HEK293 (cell line): ENCODE data around the gene HLA-DOB.
A peak's percentile ranks its signal among the peaks of the same experiment; 100 is the strongest.

Experiments
- IKZF3 ChIP-seq: fragments of 450-650 bp; IDR thresholded peaks from 2 replicates; pipeline ENCODE4 v1.5.0; 2018; ENCODE audit warnings: missing biosample characterization, mild to moderate bottlenecking, missing genetic modification characterization, moderate library complexity
- SCRT2 ChIP-seq: fragments of 450-650 bp; formaldehyde crosslinking; IDR thresholded peaks from 2 replicates; pipeline ENCODE4 v1.5.1; 2016; ENCODE audit warnings: missing biosample characterization, missing genetic modification characterization
- WT1 ChIP-seq: fragments of 450-650 bp; formaldehyde crosslinking; IDR thresholded peaks from 2 replicates; pipeline ENCODE4 v1.5.1; 2016; ENCODE audit warnings: missing biosample characterization, missing genetic modification characterization
- ZEB2 ChIP-seq: fragments of 450-650 bp; formaldehyde crosslinking; IDR thresholded peaks from 2 replicates; pipeline ENCODE4 v1.5.1; 2016; ENCODE audit warnings: missing biosample characterization, missing genetic modification characterization
- ZNF114 ChIP-seq: fragments of 450-650 bp; formaldehyde crosslinking; IDR thresholded peaks from 2 replicates; pipeline ENCODE4 v1.5.0; 2017; ENCODE audit warnings: missing biosample characterization, missing genetic modification characterization
- ZNF140 ChIP-seq: fragments of 450-650 bp; formaldehyde crosslinking; IDR thresholded peaks from 2 replicates; pipeline ENCODE4 v1.5.1; 2016; ENCODE audit warnings: missing biosample characterization, missing genetic modification characterization
- ZNF157 ChIP-seq: fragments of 450-650 bp; formaldehyde crosslinking; IDR thresholded peaks from 2 replicates; pipeline ENCODE4 v1.5.1; 2016; ENCODE audit warnings: missing biosample characterization, missing genetic modification characterization
- ZNF169 ChIP-seq: fragments of 450-650 bp; formaldehyde crosslinking; IDR thresholded peaks from 2 replicates; pipeline ENCODE4 v1.5.1; 2016; ENCODE audit warnings: missing biosample characterization, missing genetic modification characterization
- ZNF202 ChIP-seq: fragments of 450-650 bp; formaldehyde crosslinking; IDR thresholded peaks from 2 replicates; pipeline ENCODE4 v1.5.1; 2016; ENCODE audit warnings: missing biosample characterization, missing genetic modification characterization, borderline replicate concordance
- ZNF239 ChIP-seq: fragments of 450-650 bp; formaldehyde crosslinking; IDR thresholded peaks from 2 replicates; pipeline ENCODE4 v1.5.1; 2016; ENCODE audit warnings: missing biosample characterization, missing genetic modification characterization
- ZNF274 ChIP-seq, 2 experiments: fragments of 200-500 bp in 1 of 2; fragments of 450-650 bp in 1 of 2; sonication (Bioruptor generic) in 1 of 2; formaldehyde crosslinking in 1 of 2; IDR thresholded peaks; 2 replicates each; pipeline versions ENCODE4 v1.5.1 to v1.6.1; 2014 to 2016; ENCODE audit warnings: borderline replicate concordance in 1 of 2, inconsistent platforms in 1 of 2, low read length in 1 of 2, missing biosample characterization in 1 of 2, missing genetic modification characterization in 1 of 2
- ZNF366 ChIP-seq: fragments of 450-650 bp; formaldehyde crosslinking; conservative IDR thresholded peaks from 2 replicates; pipeline ENCODE4 v1.5.1; 2016; ENCODE audit warnings: missing biosample characterization, missing genetic modification characterization
- ZNF473 ChIP-seq: fragments of 450-650 bp; formaldehyde crosslinking; IDR thresholded peaks from 2 replicates; pipeline ENCODE4 v1.5.1; 2017; ENCODE audit warnings: missing biosample characterization, missing genetic modification characterization
- ZNF48 ChIP-seq: fragments of 450-650 bp; formaldehyde crosslinking; IDR thresholded peaks from 2 replicates; pipeline ENCODE4 v1.5.1; 2016; ENCODE audit warnings: missing biosample characterization, missing genetic modification characterization
- ZNF521 ChIP-seq: fragments of 450-650 bp; formaldehyde crosslinking; IDR thresholded peaks from 2 replicates; pipeline ENCODE4 v1.5.1; 2017; ENCODE audit warnings: missing biosample characterization, mild to moderate bottlenecking, missing genetic modification characterization
- ZNF571 ChIP-seq: fragments of 450-650 bp; formaldehyde crosslinking; IDR thresholded peaks from 2 replicates; pipeline ENCODE4 v1.5.0; 2017; ENCODE audit warnings: missing biosample characterization, missing genetic modification characterization
- ZNF623 ChIP-seq: fragments of 450-650 bp; formaldehyde crosslinking; IDR thresholded peaks from 2 replicates; pipeline ENCODE4 v1.5.1; 2016; ENCODE audit warnings: missing biosample characterization, missing genetic modification characterization
- ZNF654 ChIP-seq: fragments of 450-650 bp; formaldehyde crosslinking; IDR thresholded peaks from 2 replicates; pipeline ENCODE4 v1.5.1; 2016; ENCODE audit warnings: low read depth, missing biosample characterization, missing genetic modification characterization
- ZNF660 ChIP-seq: fragments of 450-650 bp; IDR thresholded peaks from 2 replicates; pipeline ENCODE4 v1.5.1; 2018; ENCODE audit warnings: missing biosample characterization, mild to moderate bottlenecking, missing genetic modification characterization
- TF ChIP-seq, protein P1 (sequence below): fragments of 450-650 bp; formaldehyde crosslinking; optimal IDR thresholded peaks from 2 replicates; pipeline ENCODE3; 2016; ENCODE audit warnings: missing biosample characterization, mild to moderate bottlenecking, missing genetic modification characterization
- TF ChIP-seq, protein P2 (sequence below): fragments of 450-650 bp; formaldehyde crosslinking; IDR thresholded peaks from 2 replicates; pipeline ENCODE4 v1.5.1; 2016; ENCODE audit warnings: missing biosample characterization, missing genetic modification characterization
- TF ChIP-seq, protein P3 (sequence below): fragments of 450-650 bp; formaldehyde crosslinking; IDR thresholded peaks from 2 replicates; pipeline ENCODE4 v1.5.1; 2017; ENCODE audit warnings: missing biosample characterization, missing genetic modification characterization
- TF ChIP-seq, protein P4 (sequence below): fragments of 450-650 bp; formaldehyde crosslinking; IDR thresholded peaks from 2 replicates; pipeline ENCODE4 v1.5.1; 2017; ENCODE audit warnings: missing biosample characterization, missing genetic modification characterization
- TF ChIP-seq, protein P5 (sequence below): fragments of 450-650 bp; formaldehyde crosslinking; IDR thresholded peaks from 2 replicates; pipeline ENCODE4 v1.5.1; 2016; ENCODE audit warnings: missing biosample characterization, missing genetic modification characterization
- TF ChIP-seq, protein P6 (sequence below): fragments of 450-650 bp; formaldehyde crosslinking; IDR thresholded peaks from 2 replicates; pipeline ENCODE4 v1.5.1; 2016; ENCODE audit warnings: missing biosample characterization, missing genetic modification characterization
- TF ChIP-seq, protein P7 (sequence below): fragments of 450-650 bp; formaldehyde crosslinking; IDR thresholded peaks from 2 replicates; pipeline ENCODE4 v1.5.1; 2016; ENCODE audit warnings: missing biosample characterization, missing genetic modification characterization
- TF ChIP-seq, protein P8 (sequence below): fragments of 450-650 bp; formaldehyde crosslinking; IDR thresholded peaks from 2 replicates; pipeline ENCODE4 v1.5.1; 2016; ENCODE audit warnings: missing biosample characterization, missing genetic modification characterization

The HLA-DOB gene

DNA sequence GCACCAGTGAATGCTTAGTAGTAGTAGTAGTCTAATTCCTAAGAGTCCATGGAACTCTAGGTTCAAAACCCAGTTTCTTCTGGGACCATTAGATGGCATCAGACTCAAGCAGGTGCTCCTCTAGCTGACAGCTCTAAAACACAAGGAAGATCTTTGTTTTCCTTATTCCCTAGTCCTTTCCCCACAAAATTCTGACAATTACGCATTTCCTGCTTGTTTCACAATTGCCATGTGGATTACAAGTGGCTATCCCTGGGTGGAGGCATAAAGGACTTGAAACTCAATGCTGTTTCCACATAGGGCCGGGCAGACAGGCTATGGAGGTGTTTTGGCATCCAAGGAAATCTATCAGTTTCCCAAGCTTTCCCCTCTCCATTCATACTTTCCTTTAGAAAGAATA lies 9.2 kb upstream of the HLA-DOB start (continued):
- TF ChIP-seq, protein P1, sequence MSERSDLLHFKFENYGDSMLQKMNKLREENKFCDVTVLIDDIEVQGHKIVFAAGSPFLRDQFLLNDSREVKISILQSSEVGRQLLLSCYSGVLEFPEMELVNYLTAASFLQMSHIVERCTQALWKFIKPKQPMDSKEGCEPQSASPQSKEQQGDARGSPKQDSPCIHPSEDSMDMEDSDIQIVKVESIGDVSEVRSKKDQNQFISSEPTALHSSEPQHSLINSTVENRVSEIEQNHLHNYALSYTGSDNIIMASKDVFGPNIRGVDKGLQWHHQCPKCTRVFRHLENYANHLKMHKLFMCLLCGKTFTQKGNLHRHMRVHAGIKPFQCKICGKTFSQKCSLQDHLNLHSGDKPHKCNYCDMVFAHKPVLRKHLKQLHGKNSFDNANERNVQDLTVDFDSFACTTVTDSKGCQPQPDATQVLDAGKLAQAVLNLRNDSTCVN (tag by site-specific recombination): no peak
- TF ChIP-seq ZNF521 (tag by site-specific recombination) (no peak), ZNF202 (no peak), ZNF366 (tag by site-specific recombination) (no peak), ZNF654 (tag by site-specific recombination) (peak; percentile 73), ZNF48 (tag by site-specific recombination) (no peak), ZNF660 (no peak), WT1 (tag by site-specific recombination) (no peak), ZNF114 (tag by site-specific recombination) (no peak), ZNF157 (tag by site-specific recombination) (no peak), ZNF239 (tag by site-specific recombination) (no peak), ZNF169 (tag by site-specific recombination) (no peak), ZNF571 (tag by site-specific recombination) (no peak), ZNF623 (tag by site-specific recombination) (no peak), SCRT2 (tag by site-specific recombination) (no peak), IKZF3 (peak; percentile 14; the same call in 1 of the 2 replicates), ZEB2 (no peak), ZNF473 (no peak), ZNF140 (tag by site-specific recombination) (no peak), ZNF274 (IDR thresholded peaks at IDR 0.05; ENCODE audit: low read length) (no peak), ZNF274 (tag by site-specific recombination; IDR thresholded peaks at IDR 0.05; ENCODE audit: borderline replicate concordance) (no peak)
- TF ChIP-seq, protein P2, sequence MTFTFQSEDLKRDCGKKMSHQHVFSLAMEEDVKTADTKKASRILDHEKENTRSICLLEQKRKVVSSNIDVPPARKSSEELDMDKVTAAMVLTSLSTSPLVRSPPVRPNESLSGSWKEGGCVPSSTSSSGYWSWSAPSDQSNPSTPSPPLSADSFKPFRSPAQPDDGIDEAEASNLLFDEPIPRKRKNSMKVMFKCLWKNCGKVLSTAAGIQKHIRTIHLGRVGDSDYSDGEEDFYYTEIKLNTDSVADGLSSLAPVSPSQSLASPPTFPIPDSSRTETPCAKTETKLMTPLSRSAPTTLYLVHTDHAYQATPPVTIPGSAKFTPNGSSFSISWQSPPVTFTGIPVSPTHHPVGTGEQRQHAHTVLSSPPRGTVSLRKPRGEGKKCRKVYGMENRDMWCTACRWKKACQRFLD (tag by site-specific recombination): no peak
- TF ChIP-seq, protein P3, sequence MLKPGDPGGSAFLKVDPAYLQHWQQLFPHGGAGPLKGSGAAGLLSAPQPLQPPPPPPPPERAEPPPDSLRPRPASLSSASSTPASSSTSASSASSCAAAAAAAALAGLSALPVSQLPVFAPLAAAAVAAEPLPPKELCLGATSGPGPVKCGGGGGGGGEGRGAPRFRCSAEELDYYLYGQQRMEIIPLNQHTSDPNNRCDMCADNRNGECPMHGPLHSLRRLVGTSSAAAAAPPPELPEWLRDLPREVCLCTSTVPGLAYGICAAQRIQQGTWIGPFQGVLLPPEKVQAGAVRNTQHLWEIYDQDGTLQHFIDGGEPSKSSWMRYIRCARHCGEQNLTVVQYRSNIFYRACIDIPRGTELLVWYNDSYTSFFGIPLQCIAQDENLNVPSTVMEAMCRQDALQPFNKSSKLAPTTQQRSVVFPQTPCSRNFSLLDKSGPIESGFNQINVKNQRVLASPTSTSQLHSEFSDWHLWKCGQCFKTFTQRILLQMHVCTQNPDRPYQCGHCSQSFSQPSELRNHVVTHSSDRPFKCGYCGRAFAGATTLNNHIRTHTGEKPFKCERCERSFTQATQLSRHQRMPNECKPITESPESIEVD (tag by site-specific recombination): no peak
- TF ChIP-seq, protein P4, sequence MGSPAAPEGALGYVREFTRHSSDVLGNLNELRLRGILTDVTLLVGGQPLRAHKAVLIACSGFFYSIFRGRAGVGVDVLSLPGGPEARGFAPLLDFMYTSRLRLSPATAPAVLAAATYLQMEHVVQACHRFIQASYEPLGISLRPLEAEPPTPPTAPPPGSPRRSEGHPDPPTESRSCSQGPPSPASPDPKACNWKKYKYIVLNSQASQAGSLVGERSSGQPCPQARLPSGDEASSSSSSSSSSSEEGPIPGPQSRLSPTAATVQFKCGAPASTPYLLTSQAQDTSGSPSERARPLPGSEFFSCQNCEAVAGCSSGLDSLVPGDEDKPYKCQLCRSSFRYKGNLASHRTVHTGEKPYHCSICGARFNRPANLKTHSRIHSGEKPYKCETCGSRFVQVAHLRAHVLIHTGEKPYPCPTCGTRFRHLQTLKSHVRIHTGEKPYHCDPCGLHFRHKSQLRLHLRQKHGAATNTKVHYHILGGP (tag by site-specific recombination): no peak
- TF ChIP-seq, protein P5, sequence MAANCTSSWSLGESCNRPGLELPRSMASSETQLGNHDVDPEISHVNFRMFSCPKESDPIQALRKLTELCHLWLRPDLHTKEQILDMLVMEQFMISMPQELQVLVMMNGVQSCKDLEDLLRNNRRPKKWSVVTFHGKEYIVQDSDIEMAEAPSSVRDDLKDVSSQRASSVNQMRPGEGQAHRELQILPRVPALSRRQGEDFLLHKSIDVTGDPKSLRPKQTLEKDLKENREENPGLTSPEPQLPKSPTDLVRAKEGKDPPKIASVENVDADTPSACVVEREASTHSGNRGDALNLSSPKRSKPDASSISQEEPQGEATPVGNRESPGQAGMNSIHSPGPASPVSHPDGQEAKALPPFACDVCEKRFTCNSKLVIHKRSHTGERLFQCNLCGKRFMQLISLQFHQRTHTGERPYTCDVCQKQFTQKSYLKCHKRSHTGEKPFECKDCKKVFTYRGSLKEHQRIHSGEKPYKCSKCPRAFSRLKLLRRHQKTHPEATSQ (tag by site-specific recombination): no peak
- TF ChIP-seq, protein P6, sequence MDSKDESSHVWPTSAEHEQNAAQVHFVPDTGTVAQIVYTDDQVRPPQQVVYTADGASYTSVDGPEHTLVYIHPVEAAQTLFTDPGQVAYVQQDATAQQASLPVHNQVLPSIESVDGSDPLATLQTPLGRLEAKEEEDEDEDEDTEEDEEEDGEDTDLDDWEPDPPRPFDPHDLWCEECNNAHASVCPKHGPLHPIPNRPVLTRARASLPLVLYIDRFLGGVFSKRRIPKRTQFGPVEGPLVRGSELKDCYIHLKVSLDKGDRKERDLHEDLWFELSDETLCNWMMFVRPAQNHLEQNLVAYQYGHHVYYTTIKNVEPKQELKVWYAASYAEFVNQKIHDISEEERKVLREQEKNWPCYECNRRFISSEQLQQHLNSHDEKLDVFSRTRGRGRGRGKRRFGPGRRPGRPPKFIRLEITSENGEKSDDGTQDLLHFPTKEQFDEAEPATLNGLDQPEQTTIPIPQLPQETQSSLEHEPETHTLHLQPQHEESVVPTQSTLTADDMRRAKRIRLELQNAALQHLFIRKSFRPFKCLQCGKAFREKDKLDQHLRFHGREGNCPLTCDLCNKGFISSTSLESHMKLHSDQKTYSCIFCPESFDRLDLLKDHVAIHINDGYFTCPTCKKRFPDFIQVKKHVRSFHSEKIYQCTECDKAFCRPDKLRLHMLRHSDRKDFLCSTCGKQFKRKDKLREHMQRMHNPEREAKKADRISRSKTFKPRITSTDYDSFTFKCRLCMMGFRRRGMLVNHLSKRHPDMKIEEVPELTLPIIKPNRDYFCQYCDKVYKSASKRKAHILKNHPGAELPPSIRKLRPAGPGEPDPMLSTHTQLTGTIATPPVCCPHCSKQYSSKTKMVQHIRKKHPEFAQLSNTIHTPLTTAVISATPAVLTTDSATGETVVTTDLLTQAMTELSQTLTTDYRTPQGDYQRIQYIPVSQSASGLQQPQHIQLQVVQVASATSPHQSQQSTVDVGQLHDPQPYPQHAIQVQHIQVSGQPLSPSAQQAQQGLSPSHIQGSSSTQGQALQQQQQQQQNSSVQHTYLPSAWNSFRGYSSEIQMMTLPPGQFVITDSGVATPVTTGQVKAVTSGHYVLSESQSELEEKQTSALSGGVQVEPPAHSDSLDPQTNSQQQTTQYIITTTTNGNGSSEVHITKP (tag by site-specific recombination): no peak
- TF ChIP-seq, protein P7, sequence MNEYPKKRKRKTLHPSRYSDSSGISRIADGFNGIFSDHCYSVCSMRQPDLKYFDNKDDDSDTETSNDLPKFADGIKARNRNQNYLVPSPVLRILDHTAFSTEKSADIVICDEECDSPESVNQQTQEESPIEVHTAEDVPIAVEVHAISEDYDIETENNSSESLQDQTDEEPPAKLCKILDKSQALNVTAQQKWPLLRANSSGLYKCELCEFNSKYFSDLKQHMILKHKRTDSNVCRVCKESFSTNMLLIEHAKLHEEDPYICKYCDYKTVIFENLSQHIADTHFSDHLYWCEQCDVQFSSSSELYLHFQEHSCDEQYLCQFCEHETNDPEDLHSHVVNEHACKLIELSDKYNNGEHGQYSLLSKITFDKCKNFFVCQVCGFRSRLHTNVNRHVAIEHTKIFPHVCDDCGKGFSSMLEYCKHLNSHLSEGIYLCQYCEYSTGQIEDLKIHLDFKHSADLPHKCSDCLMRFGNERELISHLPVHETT: no peak
- TF ChIP-seq, protein P8, sequence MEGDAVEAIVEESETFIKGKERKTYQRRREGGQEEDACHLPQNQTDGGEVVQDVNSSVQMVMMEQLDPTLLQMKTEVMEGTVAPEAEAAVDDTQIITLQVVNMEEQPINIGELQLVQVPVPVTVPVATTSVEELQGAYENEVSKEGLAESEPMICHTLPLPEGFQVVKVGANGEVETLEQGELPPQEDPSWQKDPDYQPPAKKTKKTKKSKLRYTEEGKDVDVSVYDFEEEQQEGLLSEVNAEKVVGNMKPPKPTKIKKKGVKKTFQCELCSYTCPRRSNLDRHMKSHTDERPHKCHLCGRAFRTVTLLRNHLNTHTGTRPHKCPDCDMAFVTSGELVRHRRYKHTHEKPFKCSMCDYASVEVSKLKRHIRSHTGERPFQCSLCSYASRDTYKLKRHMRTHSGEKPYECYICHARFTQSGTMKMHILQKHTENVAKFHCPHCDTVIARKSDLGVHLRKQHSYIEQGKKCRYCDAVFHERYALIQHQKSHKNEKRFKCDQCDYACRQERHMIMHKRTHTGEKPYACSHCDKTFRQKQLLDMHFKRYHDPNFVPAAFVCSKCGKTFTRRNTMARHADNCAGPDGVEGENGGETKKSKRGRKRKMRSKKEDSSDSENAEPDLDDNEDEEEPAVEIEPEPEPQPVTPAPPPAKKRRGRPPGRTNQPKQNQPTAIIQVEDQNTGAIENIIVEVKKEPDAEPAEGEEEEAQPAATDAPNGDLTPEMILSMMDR (tag by site-specific recombination): peak; percentile 51; the same call in 1 of the 2 replicates
